HG03139 (cell line): Measurements from ENCODE around the gene ZNG1B.
A peak's percentile ranks its signal among the peaks of the same experiment; 100 is the strongest.
"Not testable (repeated sequence)": the region's sequence is repeated elsewhere in the genome, so short reads cannot be mapped to it uniquely, and the experiment has no call there.

Experiments
- ATAC-seq: cut with Tn5 transposase; IDR thresholded peaks from one replicate; pipeline ENCODE4 v1.9.1; 2021; ENCODE audit not compliant: unreplicated experiment

Gene ZNG1B

GRCh38 chr2:113503094-113504042 lies 65.9 kb downstream of the ZNG1B start:
- ATAC-seq: not testable (repeated sequence)

GRCh38 chr2:113504081-113504480 lies 66.6 kb downstream of the ZNG1B start:
- not testable (repeated sequence) for ATAC-seq

- ATAC-seq: not testable (repeated sequence)
Observed at GRCh38 chr2:113507394-113508140, 70.1 kb downstream of the ZNG1B start.

GRCh38 chr2:113508187-113508586 lies 70.7 kb downstream of the ZNG1B start:
- not testable (repeated sequence) for ATAC-seq

- ATAC-seq: not testable (repeated sequence)
Observed at GRCh38 chr2:113510913-113511312, 73.4 kb downstream of the ZNG1B start.

- not testable (repeated sequence) for ATAC-seq
Observed at GRCh38 chr2:113511859-113512258, 74.4 kb downstream of the ZNG1B start.

GRCh38 chr2:113515457-113515856 lies 78.0 kb downstream of the ZNG1B start:
- not testable (repeated sequence) for ATAC-seq

DNA sequence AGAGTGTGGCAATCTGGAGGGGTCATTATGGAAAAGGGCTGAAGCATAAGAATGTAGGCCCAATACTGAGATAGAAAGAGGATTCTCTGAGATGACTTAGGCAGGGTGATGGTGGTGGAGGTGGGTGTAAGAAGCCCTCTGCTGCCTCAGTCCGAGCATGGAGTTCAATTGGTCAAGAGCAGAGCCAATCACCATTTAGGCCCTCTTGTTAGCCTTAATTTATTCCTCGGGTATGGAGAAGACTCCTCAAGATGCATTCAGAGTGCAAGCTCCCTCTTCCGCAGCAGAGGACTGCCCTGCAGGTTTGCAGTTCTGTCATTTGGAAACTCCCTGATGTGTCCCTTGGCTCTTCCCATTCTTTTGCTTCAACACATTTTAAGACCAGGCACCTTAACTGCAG lies 78.5 kb downstream of the ZNG1B start:
- ATAC-seq: not testable (repeated sequence)

- not testable (repeated sequence) for ATAC-seq
Observed at GRCh38 chr2:113517025-113517424, 79.5 kb downstream of the ZNG1B start.

GRCh38 chr2:113520837-113521236 lies 83.3 kb downstream of the ZNG1B start:
- not testable (repeated sequence) for ATAC-seq

GRCh38 chr2:113521492-113521891 lies 84.0 kb downstream of the ZNG1B start:
- ATAC-seq: not testable (repeated sequence)

GRCh38 chr2:113524986-113525385 lies 87.5 kb downstream of the ZNG1B start:
- ATAC-seq: not testable (repeated sequence)

- peak; percentile 77 for ATAC-seq
Observed at GRCh38 chr2:113527350-113528045, 90.0 kb downstream of the ZNG1B start.

DNA sequence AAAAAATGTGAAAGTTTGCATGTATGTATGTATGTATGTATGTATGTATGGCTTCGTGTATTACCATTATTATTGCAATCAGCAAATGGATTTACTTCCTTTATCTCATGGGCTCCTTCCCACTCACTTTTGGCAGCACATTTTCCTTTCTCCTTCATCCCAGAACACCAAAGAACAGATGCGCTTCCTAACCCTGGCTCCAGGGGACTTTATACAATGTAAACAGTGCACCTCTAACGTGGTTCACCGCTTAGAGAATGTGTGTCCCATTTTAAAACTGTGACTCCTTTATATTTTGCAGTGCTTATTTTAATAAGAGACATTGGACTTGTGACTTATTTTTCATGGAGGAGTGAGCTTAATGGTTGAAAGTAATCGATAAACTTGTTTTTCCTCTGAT lies 90.6 kb downstream of the ZNG1B start:
- ATAC-seq: not testable (repeated sequence)

DNA sequence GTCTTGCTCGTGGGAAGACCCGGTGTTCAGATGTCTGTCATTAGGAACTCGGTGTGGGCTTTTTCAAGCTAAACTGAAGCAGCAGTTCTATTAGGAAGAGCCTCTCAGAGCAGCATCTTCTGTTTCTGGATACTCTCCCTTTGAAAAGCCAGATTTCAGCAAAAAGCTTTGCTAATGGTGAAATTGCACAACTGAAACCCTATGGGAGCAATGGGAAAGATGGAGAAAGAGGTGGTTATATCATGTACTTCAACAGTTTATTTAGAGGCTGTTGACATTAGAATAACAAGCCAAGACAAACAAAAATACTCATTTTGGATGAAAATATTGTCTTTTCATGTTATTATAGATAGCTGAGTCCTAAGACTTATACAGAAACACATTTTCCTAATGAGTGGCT lies 91.4 kb downstream of the ZNG1B start:
- not testable (repeated sequence) for ATAC-seq

DNA sequence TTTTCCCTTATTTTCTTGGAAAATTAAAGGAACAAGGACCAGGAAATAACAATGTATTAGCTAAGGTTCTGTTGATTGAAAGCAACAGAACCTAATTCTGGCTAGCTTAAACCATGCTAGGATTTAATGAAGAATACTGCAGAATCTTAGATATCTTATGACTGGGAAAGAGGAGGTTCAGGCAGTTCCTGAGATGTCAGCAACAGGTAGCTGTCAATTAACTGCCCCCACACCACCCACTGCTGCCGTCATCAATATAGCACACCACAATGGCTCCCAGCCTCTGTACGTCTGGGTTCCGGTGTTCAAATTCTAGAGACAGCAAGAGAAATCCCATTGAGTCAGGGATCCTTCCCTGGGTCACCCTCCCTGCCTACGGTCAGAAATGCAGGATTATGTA lies 95.5 kb downstream of the ZNG1B start:
- not testable (repeated sequence) for ATAC-seq

- not testable (repeated sequence) for ATAC-seq
Observed at GRCh38 chr2:113536573-113536972, 99.1 kb downstream of the ZNG1B start.

DNA sequence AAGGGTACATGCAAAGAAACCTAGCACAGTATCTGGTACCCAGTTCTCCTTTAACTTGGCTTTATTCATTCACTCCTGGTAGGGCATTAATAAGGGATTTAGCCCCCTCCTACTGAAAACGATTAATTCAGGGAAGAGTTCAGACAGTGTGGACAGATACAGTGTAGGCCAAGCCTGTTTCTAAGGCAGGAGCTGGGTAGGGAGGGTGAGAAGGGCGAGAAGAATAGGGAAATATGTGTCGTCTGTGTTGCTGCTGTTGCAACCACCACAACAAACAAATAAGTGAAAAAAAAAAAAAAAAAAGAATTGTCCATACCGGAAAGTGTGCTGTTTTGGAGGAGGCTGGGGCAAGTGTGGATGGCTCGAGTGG lies 103.3 kb downstream of the ZNG1B start:
- not testable (repeated sequence) for ATAC-seq

DNA sequence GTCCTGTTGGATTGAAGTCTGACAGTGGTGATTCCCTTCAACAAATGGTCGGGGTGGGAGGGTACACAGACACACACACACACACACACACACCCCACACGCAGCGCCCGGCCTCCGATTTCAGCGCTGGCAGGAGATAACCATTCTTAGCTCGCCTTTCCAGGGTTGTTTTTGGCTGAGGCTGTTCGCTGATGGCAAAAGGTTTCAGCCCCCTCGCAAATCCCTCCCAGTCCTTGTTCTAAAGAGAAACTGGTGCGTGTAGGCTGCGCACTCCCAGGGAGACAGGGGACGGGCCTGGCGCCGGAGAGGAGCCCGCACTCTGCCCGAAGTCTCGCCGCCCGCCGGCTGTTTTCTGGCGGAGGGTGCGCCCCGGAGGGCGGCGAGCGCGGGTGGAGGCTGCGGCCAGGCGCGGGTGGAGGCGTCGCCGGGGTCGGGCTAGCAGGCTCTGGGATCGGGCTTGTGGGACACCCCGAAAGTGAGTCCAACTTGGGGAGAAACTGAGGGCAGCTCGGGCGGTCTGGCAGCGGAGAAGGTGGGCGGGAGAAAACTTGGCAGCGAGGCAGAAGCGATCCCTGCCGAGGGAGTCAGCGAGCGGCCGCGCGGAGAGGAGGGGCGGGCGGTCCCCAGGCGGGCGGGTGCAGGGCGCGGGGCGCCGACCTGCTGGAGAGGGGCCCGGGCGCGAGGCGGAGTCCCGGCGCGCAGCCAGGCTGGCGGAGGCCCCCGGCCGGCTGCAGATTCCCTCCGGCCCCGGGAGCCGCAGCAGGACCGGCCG lies 103.9 kb downstream of the ZNG1B start:
- ATAC-seq: not testable (repeated sequence)

GRCh38 chr2:113541976-113542485 lies 104.5 kb downstream of the ZNG1B start:
- ATAC-seq: not testable (repeated sequence)
